ENCODE measurements around the gene CACNA1H. TPM values are rescaled to one million over a fixed set of nuclear protein-coding genes. Genes with fewer than 3 reads are reported as not detected.

The CACNA1H gene
- total and polyA plus RNA-seq, 2 of the 4 experiments (the other 2 are of a cell fraction): 1.6 to 5.8 TPM

DNA sequence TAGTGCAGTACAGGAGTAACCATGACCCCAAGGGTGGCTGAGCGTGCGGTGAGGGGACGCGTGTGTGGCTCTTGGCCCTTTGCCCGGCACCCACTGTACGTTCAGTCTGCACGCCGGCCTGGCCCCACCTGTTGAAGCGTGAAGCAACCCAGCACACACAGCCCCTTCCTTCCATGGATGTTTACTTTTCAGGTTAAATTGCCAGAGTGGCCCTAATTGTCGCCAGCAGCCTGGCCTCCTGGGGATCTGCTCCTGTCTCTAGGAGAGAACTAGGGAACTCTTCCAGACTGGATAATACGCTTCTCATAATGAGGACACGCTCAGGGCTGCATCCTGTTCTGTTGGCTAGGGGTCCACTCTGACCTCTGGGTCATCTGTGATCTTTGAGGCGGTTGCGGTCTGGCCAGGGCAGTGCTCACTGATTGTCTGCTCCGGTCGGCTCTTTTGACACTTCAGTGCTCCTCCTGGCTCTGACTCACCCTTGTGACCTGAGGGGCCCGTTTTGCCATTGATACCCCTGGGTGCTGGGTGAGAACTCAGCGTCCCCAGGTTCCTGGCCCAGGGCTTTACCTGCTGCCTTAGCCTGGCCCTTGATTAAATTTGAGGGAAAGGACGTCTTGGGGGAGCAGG is 44.4 kb downstream of the CACNA1H start:
- H3K27ac ChIP-seq (ENCODE audit: insufficient read depth, low read length): no peak overlapping the region
- ChIA-PET CTCF (no interaction called here), POLR2A (ENCODE audit: unreplicated experiment) (no interaction called here)
- no peaks in the 10 kb centered on the region for H3K9me1 ChIP-seq (ENCODE audit: insufficient read depth, low read length)
- dilution Hi-C loops (cut with HindIII; ENCODE audit: low sequenced_read_pairs, unreplicated experiment) (no loop called here), in situ Hi-C loops (cut with MboI; ENCODE audit: low sequenced_read_pairs) (loop anchor here (5.0 kb wide), 1 partner anchor 85 kb away; no protein-coding TSS in a partner anchor), intact Hi-C loops (cut with micrococcal nuclease) (no loop called here)
- ATAC-seq (ENCODE audit: low read depth) (no peak), DNase-seq (no peak)
- no peak overlapping the region for H2BK15ac ChIP-seq (ENCODE audit: low read depth, low read length)
- no peaks in the 10 kb centered on the region for H3K27me3 ChIP-seq (ENCODE audit: control insufficient read depth, insufficient read depth, low read length)
- H4K5ac ChIP-seq (ENCODE audit: low read depth, low read length): no peak overlapping the region
- H2BK20ac ChIP-seq (ENCODE audit: low read depth, low read length): no peak overlapping the region
- H3K56ac ChIP-seq (ENCODE audit: extremely low read depth, insufficient read depth, low read length): no peak overlapping the region
- H3K4me2 ChIP-seq (ENCODE audit: low read depth, low read length): no peak overlapping the region
- H2BK5ac ChIP-seq (ENCODE audit: low read depth, low read length, poor library complexity, severe bottlenecking): no peak overlapping the region
- no peak overlapping the region for H3K9ac ChIP-seq (ENCODE audit: low read depth, low read length)
- H2AK5ac ChIP-seq (ENCODE audit: low read depth, low read length): no peak overlapping the region
- BruUV-seq (replicated peaks): no TSS peak
- H2AK9ac ChIP-seq (replicated peaks; ENCODE audit: low read depth, low read length, poor library complexity): no peak overlapping the region
- H3K9me3 ChIP-seq (ENCODE audit: control insufficient read depth, insufficient read depth, low read length): no peaks in the 10 kb centered on the region
- no peak overlapping the region for H2BK120ac ChIP-seq (ENCODE audit: low read depth, low read length)
- no peaks in the 10 kb centered on the region; the same call in 1 of the 2 replicates for H3K36me3 ChIP-seq (ENCODE audit: control insufficient read depth, insufficient read depth, low read length)
- H3K4me1 ChIP-seq (ENCODE audit: control insufficient read depth, insufficient read depth, low read length): no peaks in the 10 kb centered on the region
- H4K91ac ChIP-seq (ENCODE audit: insufficient read depth, low read depth, low read length): no peak overlapping the region
- peaks cover 11% of the 10 kb centered on the region for H4K20me1 ChIP-seq (ENCODE audit: insufficient read depth, low read length)
- no peak overlapping the region for H3K23ac ChIP-seq (ENCODE audit: low read depth, low read length)
- H3K79me1 ChIP-seq (ENCODE audit: low read depth in 1 of 2, low read length in 2 of 2): no peaks in the 10 kb centered on the region
- no peak overlapping the region for H3K4me3 ChIP-seq (ENCODE audit: insufficient read depth, low read depth, low read length)
- TF ChIP-seq SMC3 (IDR thresholded peaks at IDR 0.05; ENCODE audit: low read depth, low read length): no peak
- no peak for TF ChIP-seq MAFK (IDR thresholded peaks at IDR 0.05; ENCODE audit: low read depth, low read length)
- WGBS, 2 experiments (ENCODE audit: extremely low coverage in 2 of 2, insufficient read length in 1 of 2): 80% methylated on average over 15 of the region's 19 CpGs; no CpG with 5 or more reads in 1 of the 2 experiments
- no peak overlapping the region for H2AFZ ChIP-seq (replicated peaks; ENCODE audit: low read length, poor library complexity)
- no peak overlapping the region for H3K14ac ChIP-seq (replicated peaks; ENCODE audit: low read depth, low read length)
- H3K4ac ChIP-seq (ENCODE audit: low read depth, low read length): no peak overlapping the region
- no peak overlapping the region for H4K8ac ChIP-seq (ENCODE audit: low read depth in 2 of 2, low read length in 2 of 2)
- H3K18ac ChIP-seq (ENCODE audit: low read depth, low read length): no peak overlapping the region
